Lower lobe of right lung (tissue), 2 donors: ENCODE results near the gene SDK1. TPM values are rescaled to one million over a fixed set of nuclear protein-coding genes. Genes with fewer than 3 reads are reported as not detected.
A peak's percentile ranks its signal among the peaks of the same experiment; 100 is the strongest.

Source experiments
- ATAC-seq, 2 donors: fragments of 200-7000 bp; cut with Tn5 transposase; one replicate each; pipeline ENCODE4 v1.9.1; 2020 to 2022; ENCODE audit warnings: mild to moderate bottlenecking in 2 of 2, moderate library complexity in 2 of 2
- DNase-seq: peaks from one replicate; pipeline ENCODE4 v3.0.0-alpha.2; 2020
- H3K27ac ChIP-seq: fragments of 200-600 bp; one replicate; pipeline ENCODE4 v1.8.0; 2022
- H3K27me3 ChIP-seq: fragments of 200-600 bp; one replicate; pipeline ENCODE4 v1.8.0; 2022; ENCODE audit warnings: low read depth
- H3K36me3 ChIP-seq: fragments of 200-600 bp; one replicate; pipeline ENCODE4 v1.8.0; 2022; ENCODE audit warnings: mild to moderate bottlenecking
- H3K4me1 ChIP-seq: fragments of 200-600 bp; one replicate; pipeline ENCODE4 v1.8.0; 2022
- H3K4me3 ChIP-seq: fragments of 200-600 bp; one replicate; pipeline ENCODE4 v1.8.0; 2022; ENCODE audit warnings: mild to moderate bottlenecking
- H3K9me3 ChIP-seq: fragments of 200-600 bp; one replicate; pipeline ENCODE4 v1.8.0; 2022
- intact Hi-C: fragments of 100-400 bp; cut with DNase I; formaldehyde crosslinking; loops from one replicate; pipeline ENCODE4 v1.11.0; 2022
- total RNA-seq: library from RNA; stranded (reverse); fragmentation: NEBNext Ultra II Directional; extraction: Animal tissue kit (Norgen Biotek cat#: 25700); gene quantifications from one replicate; pipeline ENCODE4 v1.2.1, GENCODE V29; 2021
- TF ChIP-seq, protein P1 (sequence below): fragments of 200-600 bp; IDR thresholded peaks from one replicate; pipeline ENCODE4 v1.8.0; 2022; ENCODE audit warnings: antibody characterized with exemption, mild to moderate bottlenecking
- donor health status: DM: no; HTN: yes; CAD: no; lungs with severe emphysema.

SDK1 gene
- total RNA-seq, 1 donor from 2014 or later: 10.0 TPM

DNA sequence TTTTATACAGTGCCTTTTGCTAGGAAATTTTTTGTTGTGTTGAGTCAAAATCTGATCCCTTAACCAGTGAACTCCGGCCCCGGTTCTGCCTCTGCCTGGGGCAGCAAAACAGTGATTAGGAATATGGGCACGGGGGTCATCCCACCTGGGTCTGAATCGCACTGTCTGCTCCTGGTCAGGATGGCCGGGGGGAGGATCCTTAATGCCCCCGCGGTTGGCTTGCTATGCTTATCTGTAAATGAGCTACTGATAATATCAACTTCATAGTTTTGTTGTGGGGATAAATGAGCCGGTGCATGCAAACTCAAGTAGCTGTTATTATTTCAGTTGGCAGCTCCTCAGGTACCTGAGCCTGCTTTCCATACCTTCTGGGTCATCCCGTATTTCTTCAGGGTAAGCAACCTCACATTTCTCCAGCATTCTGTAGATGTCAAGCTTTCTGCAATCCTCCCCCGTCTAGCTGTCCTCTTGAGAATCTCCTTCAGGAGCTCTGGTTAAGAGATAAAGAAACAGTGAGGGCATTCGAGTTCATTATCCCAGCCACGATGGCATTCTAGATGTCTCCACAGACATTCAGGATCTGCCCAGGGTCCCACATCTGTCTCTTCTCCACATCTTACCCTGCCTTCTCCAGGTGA is 592.2 kb downstream of the SDK1 start:
- DNase-seq: no peak
- no peaks in the 10 kb centered on the region for H3K9me3 ChIP-seq
- TF ChIP-seq, protein P1, sequence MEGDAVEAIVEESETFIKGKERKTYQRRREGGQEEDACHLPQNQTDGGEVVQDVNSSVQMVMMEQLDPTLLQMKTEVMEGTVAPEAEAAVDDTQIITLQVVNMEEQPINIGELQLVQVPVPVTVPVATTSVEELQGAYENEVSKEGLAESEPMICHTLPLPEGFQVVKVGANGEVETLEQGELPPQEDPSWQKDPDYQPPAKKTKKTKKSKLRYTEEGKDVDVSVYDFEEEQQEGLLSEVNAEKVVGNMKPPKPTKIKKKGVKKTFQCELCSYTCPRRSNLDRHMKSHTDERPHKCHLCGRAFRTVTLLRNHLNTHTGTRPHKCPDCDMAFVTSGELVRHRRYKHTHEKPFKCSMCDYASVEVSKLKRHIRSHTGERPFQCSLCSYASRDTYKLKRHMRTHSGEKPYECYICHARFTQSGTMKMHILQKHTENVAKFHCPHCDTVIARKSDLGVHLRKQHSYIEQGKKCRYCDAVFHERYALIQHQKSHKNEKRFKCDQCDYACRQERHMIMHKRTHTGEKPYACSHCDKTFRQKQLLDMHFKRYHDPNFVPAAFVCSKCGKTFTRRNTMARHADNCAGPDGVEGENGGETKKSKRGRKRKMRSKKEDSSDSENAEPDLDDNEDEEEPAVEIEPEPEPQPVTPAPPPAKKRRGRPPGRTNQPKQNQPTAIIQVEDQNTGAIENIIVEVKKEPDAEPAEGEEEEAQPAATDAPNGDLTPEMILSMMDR: no peak
- ATAC-seq: no peak
- H3K27ac ChIP-seq: no peak overlapping the region
- H3K27me3 ChIP-seq: no peaks in the 10 kb centered on the region
- H3K36me3 ChIP-seq: no peaks in the 10 kb centered on the region
- H3K4me1 ChIP-seq: no peaks in the 10 kb centered on the region
- no peak overlapping the region for H3K4me3 ChIP-seq
- intact Hi-C loops: no loop called here

DNA sequence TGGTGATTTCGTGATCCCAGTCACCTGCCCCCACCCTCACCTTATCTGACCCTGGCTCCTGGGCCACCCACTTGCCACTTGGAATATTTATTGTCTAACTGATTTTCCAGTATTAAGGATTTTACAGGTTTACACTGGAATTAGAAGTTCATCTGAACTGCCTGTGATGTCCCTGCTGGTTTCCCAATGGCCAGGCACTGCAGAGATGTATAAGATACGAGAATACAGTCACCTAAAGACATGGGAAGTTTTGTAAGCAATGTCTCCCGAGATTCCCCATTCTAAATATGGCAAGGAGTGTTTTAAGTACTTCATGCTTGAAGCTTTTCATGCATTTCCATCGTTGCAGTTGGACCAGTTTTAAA is 592.7 kb downstream of the SDK1 start:
- Histone ChIP-seq H3K27ac (no peak overlapping the region), H3K36me3 (no peaks in the 10 kb centered on the region), H3K4me3 (no peak overlapping the region), H3K9me3 (no peaks in the 10 kb centered on the region), H3K4me1 (no peaks in the 10 kb centered on the region), H3K27me3 (no peaks in the 10 kb centered on the region)
- ATAC-seq: no peak
- TF ChIP-seq, protein P1: no peak
- DNase-seq: no peak
- intact Hi-C loops: no loop called here

DNA sequence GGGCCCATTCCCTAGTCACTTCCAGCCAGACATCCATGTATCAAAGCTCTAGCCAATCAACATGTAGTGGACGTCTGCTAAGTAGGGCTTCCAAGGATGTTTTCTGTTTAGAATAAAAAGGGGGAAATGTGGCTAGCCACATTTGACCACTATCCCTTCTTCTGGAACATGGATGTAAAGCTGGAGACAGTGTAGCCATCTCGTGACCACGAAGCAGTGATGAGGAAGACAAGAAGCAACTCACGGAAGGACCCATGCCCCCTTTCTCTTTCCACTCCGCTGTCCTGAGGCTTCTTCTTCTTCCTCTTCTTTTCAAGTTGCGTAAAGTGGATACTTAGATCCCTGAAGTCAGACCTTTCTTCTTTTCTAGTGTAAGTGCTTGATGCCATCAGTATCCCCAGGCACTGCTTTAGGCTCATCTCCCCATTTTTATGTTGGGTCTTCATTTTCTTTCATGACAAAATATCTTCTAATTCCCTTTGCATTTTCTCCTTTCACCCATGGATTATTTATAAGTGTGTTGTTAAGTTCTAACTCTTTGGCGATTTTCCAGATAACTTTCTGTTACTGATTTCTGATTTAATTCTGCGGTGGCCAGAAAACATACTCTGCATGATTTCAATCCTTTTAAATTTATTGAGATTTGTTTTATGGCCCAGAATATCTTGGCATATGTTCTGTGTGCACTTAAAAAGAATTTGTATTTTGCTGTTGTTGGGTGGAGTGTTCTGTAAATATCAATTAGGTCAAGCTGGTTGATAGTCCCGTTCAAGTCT is 594.5 kb downstream of the SDK1 start:
- TF ChIP-seq, protein P1: no peak
- DNase-seq: no peak
- Histone ChIP-seq H3K27me3 (no peaks in the 10 kb centered on the region), H3K36me3 (no peaks in the 10 kb centered on the region), H3K27ac (no peak overlapping the region), H3K4me3 (no peak overlapping the region), H3K4me1 (no peaks in the 10 kb centered on the region), H3K9me3 (no peaks in the 10 kb centered on the region)
- intact Hi-C loops: no loop called here
- no peak for ATAC-seq

DNA sequence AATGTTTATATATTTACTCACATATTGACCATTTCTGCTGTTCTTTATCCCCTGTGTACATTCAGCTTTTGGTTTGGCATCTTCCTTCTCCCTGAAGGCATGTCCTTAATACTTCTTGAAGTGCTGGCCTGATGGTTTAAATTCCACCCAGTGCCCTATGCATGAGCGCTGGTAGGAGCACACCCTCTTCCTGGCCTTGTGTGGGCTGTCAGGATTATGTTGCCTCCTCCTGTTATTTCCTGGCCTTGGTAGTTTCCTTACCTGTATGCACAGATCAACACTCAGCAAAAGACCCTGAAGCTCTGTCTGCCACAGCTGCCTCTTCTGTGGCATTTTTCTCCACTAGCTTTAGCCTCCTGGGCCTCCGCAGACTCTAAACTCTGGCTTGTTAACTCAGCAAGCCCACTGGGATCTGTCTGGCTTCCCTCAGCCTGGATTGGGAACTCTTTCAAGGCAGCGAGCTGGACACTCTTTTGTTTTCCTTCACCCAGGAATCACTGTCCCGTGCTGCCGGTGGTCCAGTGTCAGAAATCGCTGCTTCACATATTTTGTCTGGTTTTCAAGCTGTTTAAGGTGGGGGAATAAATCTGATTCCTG is 595.2 kb downstream of the SDK1 start:
- Histone ChIP-seq H3K4me3 (no peak overlapping the region), H3K4me1 (no peaks in the 10 kb centered on the region), H3K27me3 (no peaks in the 10 kb centered on the region), H3K9me3 (no peaks in the 10 kb centered on the region), H3K36me3 (no peaks in the 10 kb centered on the region), H3K27ac (no peak overlapping the region)
- no peak for DNase-seq
- intact Hi-C loops: no loop called here
- ATAC-seq: no peak
- TF ChIP-seq, protein P1: no peak

DNA sequence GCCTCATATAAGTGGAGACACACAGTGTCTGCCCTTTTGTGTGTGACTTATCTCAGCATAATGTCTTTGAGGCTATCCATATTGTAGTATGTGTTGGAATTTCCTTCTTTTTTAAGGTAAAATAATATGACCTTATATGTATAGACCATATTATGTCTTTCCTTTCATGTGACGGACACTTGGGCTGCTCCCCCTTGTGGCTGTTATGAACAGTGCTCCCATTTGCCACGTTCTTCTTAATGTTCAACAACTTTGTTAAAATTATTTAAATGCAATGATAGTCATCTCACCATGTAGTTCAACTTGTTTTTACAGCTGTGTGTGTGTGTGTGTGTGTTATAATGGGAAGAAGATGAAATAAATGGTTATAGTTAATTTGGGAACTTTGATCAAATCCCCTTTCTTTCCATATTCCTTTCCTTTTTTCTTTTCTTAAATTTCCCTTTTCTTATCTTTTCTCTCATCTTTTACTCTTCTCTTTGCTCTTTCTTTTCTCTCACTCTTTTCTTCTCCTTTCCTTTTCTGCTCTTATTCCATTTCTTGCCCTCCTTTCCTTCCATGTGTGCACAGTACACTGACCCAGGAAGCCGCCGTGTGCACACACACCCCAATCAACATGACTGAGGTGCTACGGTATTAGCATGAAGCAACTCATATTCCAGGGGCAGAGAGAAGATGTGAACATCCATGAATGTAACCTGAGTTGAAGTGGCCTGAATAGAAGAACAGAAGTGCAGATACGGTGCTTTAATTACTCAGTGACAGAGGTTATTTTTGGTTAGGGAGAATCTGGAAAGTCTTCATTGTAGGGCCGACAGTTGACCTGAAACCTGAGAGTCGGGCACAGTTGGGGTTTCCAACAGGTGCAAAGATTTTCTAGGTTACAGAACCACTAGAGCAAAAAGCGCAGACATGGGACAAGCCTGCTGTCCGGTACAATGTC is 596.6 kb downstream of the SDK1 start:
- H3K36me3 ChIP-seq: no peaks in the 10 kb centered on the region
- H3K9me3 ChIP-seq: no peaks in the 10 kb centered on the region
- TF ChIP-seq, protein P1: peak; percentile 82
- H3K27me3 ChIP-seq: no peaks in the 10 kb centered on the region
- intact Hi-C loops: no loop called here
- H3K4me3 ChIP-seq: no peak overlapping the region
- no peaks in the 10 kb centered on the region for H3K4me1 ChIP-seq
- no peak overlapping the region for H3K27ac ChIP-seq
- peak; percentile 59 to 67 for ATAC-seq
- no peak for DNase-seq
